Measurements from ENCODE around the gene LRRC10B. TPM values are rescaled to one million over a fixed set of nuclear protein-coding genes. Genes with fewer than 3 reads are reported as not detected.
A peak's percentile ranks its signal among the peaks of the same experiment; 100 is the strongest.

The LRRC10B gene
- total and polyA plus RNA-seq, 7 donors = 0.71 to 4.4 (median 1.1) TPM; not detected in 2

DNA sequence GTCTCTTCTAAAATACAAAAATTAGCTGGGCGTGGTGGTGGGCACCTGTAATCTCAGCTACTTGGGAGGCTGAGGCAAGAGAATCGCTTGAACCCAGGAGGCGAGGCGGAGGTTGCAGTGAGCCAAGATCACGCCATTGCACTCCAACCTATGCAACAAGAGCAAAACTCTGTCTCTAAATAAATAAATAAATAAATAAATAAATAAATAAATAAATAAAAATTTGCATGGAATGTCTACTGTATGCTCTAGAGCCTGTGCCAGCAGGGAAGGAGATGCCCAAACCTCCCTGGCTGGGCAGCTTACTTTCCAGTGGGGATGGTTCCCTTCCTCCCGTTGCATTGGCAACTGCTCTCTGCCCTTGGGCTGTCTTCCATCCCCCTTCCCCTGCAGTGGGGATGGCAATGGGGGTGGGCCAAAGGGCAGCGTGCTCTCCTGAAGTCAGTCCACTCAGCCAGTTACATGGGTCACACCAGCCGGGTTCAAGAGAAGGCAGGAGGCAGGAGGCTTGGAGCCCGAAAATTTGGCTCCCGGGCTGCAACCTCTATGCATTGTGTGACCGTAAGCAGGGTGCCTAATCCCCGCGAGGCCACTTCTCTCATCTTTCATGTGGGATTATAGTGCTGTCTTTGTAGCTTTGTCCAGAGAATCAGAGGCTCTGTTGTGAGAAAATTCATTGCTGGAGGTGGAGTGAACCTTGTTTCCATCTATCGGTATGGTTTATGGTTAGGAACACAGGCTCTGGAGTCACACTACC, 1.4 kb upstream of the LRRC10B start:
- DNase-seq = no peak
- WGBS, 2 donors = 74 to 81% methylated on average over 14 of the region's 14 CpGs
- Histone ChIP-seq H3K27ac (no peak overlapping the region), H3K4me1 (peaks cover 0 to 33% (median 31%) of the 10 kb centered on the region in 4 donors), H3K4me3 (no peak overlapping the region), H3K27me3 (peaks cover 9 to 50% (median 39%) of the 10 kb centered on the region in 3 donors), H3K36me3 (no peaks in the 10 kb centered on the region), H3K9me3 (no peaks in the 10 kb centered on the region)
- TF ChIP-seq POLR2AphosphoS5 (IDR thresholded peaks at IDR 0.05) (no peak), CTCF (IDR thresholded peaks at IDR 0.05) (no peak), EP300 (IDR thresholded peaks at IDR 0.05) (no peak), POLR2A (IDR thresholded peaks at IDR 0.05) (no peak)
- intact Hi-C loops (cut with DNase I) = no loop called here

DNA sequence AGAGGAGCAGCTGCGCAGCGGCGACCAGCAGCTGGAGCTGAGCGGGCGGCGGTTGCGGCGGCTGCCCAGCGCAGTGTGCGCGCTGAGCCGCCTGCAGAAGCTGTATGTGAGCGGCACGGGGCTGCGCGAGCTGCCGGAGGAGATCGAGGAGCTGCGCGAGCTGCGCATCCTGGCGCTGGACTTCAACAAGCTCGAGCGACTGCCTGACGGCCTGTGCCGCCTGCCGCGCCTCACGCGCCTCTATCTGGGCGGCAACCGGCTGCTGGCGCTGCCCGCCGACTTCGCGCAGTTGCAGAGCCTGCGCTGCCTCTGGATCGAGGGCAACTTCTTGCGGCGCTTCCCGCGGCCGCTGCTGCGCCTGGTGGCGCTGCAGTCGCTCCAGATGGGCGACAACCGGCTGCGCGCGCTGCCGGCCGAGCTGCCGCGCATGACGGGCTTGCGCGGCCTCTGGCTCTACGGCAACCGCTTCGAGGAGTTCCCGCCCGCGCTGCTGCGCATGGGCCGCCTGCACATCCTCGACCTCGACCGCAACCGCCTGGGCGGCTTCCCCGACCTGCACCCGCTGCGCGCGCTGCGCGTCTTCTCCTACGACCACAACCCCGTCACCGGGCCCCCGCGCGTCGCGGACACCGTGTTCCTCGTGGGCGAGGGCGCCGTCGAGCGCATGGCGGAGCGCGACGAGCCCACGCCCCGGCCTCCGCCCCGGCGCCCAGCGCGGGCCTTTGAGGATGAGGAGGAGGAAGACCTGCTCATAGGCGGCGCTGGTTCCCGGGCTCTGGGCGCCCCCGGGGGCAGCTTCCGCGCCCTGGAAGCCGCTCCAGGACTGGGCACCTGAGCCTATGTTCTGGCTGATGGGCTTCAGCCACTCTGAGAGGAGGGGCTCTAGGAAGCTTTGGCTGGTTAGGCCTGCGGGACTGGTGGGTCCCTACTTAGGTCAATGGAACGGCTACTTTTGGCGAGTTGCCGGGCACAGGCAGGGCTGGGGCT, 787 bp downstream of the LRRC10B start:
- peak in 2 of 4 donors; percentile 11 to 45 for TF ChIP-seq POLR2AphosphoS5 (IDR thresholded peaks at IDR 0.05)
- no peak for TF ChIP-seq POLR2A (IDR thresholded peaks at IDR 0.05)
- peak in 2 of 4 experiments; percentile 33 to 47 for TF ChIP-seq CTCF (IDR thresholded peaks at IDR 0.05)
- intact Hi-C loops (cut with DNase I) = no loop called here
- WGBS, 2 donors = 6 to 9% methylated on average over 117 of the region's 117 CpGs
- Histone ChIP-seq H3K4me3 (peak overlapping the region; percentile 4 to 47 (median 36)), H3K9me3 (no peaks in the 10 kb centered on the region), H3K36me3 (no peaks in the 10 kb centered on the region), H3K4me1 (peaks cover 0 to 33% (median 31%) of the 10 kb centered on the region in 4 donors), H3K27me3 (peaks cover 9 to 55% (median 39%) of the 10 kb centered on the region in 3 donors), H3K27ac (peak overlapping the region in 3 of 4 donors; percentile 59 to 81 (median 76))
- DNase-seq = peak; percentile 74

- Histone ChIP-seq H3K9me3 (no peaks in the 10 kb centered on the region), H3K27ac (peak overlapping the region in 3 of 4 donors; percentile 59 to 81 (median 76)), H3K36me3 (no peaks in the 10 kb centered on the region), H3K27me3 (peaks cover 9 to 55% (median 39%) of the 10 kb centered on the region in 3 donors), H3K4me1 (peaks cover 0 to 33% (median 31%) of the 10 kb centered on the region in 4 donors), H3K4me3 (no peak overlapping the region)
- intact Hi-C loops (cut with DNase I) = no loop called here
- no peak for DNase-seq
- WGBS, 2 donors = 82 to 85% methylated on average over 16 of the region's 16 CpGs
- TF ChIP-seq CTCF (IDR thresholded peaks at IDR 0.05) (no peak), POLR2AphosphoS5 (IDR thresholded peaks at IDR 0.05) (peak; percentile 23 to 57 (median 36))
Measured at GRCh38 chr11:61510166-61510919, 1.8 kb downstream of the LRRC10B start.

DNA sequence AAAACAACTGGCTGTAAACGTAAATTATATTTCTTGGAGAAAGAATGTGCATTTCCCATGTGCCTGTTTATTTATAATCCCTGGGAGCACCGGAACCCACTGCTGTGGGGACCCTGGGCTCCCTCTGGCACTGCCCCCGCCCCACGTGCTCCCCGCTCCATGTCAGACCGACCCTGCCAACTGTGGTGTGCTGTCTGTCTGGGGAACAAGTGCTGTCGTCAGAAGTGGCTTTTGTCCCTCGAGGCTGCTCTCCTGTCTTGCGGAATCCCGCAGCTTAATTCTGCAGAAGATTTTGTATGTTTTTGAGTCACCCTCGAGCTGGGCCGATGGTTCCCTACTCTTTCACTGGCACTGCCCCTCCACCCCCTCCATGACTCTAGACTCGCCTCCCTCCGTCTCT, 2.4 kb downstream of the LRRC10B start:
- peaks cover 0 to 34% (median 31%) of the 10 kb centered on the region in 4 donors for H3K4me1 ChIP-seq
- no peak overlapping the region for H3K4me3 ChIP-seq
- peaks cover 9 to 49% (median 39%) of the 10 kb centered on the region in 3 donors for H3K27me3 ChIP-seq
- intact Hi-C loops (cut with DNase I) = no loop called here
- TF ChIP-seq CTCF (IDR thresholded peaks at IDR 0.05) (no peak), POLR2A (IDR thresholded peaks at IDR 0.05) (no peak), POLR2AphosphoS5 (IDR thresholded peaks at IDR 0.05) (no peak), EP300 (IDR thresholded peaks at IDR 0.05) (no peak)
- H3K36me3 ChIP-seq = no peaks in the 10 kb centered on the region
- no peak for DNase-seq
- peak overlapping the region in 3 of 4 donors; percentile 59 to 81 (median 76) for H3K27ac ChIP-seq
- H3K9me3 ChIP-seq = no peaks in the 10 kb centered on the region
- WGBS, 2 donors = 78 to 84% methylated on average over 14 of the region's 14 CpGs

Data from sigmoid colon (tissue), 7 donors.